SU-DHL-6 (cell line): ENCODE results near the gene ABCC3.

ENCODE experiments used
- EZH2phosphoT487 ChIP-seq: fragments of 200-600 bp; sonication (generic), shearing (Covaris generic); conservative IDR thresholded peaks from 2 replicates; pipeline ENCODE4 v1.6.1; 2018; ENCODE audit warnings: mild to moderate bottlenecking, antibody characterized with exemption, low read length, moderate library complexity, mixed read lengths
- TF ChIP-seq, protein P1 (sequence below): fragments of 200-600 bp; sonication (generic); IDR thresholded peaks from one replicate; pipeline ENCODE4 v1.5.1; 2017; ENCODE audit warnings: antibody characterized with exemption, mild to moderate bottlenecking, low read length, moderate library complexity; ENCODE audit not compliant: insufficient read depth, poor library complexity, severe bottlenecking

DNA sequence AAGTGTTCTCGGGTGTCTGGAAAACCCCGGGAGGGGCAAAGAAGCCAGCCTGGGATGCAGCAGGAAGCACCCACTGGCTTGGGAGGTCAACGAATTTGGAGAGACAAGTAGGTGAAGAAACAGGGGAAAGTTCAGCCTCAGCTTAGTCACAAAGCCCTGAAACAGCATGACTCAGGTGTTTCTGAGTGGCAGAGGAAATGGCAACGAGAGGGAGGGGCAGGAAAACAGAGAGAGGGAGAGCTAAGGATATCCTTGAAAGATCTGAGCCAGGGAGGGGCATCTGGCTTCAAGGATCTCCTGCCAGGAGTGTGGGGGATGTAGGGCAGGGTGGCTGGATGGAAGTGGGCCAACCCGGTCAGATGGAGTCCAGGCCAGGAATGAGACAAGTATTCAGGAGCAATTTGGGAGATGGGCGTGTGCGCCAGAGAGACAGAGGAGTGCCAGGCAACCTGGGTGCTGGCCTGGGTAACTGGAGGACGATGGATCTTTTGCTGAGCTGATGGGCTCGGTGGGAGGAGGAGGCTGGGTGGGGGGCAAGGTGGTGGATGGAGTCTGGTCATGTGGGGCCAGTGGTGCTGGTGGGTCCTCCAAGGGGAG, 27.2 kb downstream of the ABCC3 start:
- TF ChIP-seq, protein P1, sequence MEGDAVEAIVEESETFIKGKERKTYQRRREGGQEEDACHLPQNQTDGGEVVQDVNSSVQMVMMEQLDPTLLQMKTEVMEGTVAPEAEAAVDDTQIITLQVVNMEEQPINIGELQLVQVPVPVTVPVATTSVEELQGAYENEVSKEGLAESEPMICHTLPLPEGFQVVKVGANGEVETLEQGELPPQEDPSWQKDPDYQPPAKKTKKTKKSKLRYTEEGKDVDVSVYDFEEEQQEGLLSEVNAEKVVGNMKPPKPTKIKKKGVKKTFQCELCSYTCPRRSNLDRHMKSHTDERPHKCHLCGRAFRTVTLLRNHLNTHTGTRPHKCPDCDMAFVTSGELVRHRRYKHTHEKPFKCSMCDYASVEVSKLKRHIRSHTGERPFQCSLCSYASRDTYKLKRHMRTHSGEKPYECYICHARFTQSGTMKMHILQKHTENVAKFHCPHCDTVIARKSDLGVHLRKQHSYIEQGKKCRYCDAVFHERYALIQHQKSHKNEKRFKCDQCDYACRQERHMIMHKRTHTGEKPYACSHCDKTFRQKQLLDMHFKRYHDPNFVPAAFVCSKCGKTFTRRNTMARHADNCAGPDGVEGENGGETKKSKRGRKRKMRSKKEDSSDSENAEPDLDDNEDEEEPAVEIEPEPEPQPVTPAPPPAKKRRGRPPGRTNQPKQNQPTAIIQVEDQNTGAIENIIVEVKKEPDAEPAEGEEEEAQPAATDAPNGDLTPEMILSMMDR, result no peak
- no peak for TF ChIP-seq EZH2phosphoT487
